ENCODE measurements around the gene THADA. TPM values are rescaled to one million over a fixed set of nuclear protein-coding genes. Genes with fewer than 3 reads are reported as not detected.
"Not testable (repeated sequence)": the region's sequence is repeated elsewhere in the genome, so short reads cannot be mapped to it uniquely, and the experiment has no call there.

The THADA gene
- total RNA-seq, 1 donor from 2014 or later = 40.4 TPM

DNA sequence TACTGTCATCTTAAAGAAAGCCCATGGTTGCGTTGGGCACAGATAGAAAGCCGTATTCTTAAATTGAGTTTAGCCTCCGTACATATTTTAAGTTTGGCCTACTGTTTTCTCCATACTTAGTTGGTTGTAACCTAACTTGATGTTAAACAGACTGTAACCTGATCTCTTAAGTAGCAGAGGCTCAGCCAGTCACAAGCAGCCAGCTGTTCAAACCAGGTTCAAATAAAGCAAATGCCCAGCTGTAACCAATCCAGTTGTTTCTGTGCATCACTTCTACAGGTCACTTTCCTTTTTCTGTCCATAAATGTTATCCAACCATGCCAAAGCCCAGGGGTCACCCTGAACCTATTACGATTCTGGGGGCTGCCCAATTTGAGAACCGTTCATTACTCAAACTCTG, 10.0 kb upstream of the THADA start:
- intact Hi-C loops (cut with micrococcal nuclease) = no loop called here

DNA sequence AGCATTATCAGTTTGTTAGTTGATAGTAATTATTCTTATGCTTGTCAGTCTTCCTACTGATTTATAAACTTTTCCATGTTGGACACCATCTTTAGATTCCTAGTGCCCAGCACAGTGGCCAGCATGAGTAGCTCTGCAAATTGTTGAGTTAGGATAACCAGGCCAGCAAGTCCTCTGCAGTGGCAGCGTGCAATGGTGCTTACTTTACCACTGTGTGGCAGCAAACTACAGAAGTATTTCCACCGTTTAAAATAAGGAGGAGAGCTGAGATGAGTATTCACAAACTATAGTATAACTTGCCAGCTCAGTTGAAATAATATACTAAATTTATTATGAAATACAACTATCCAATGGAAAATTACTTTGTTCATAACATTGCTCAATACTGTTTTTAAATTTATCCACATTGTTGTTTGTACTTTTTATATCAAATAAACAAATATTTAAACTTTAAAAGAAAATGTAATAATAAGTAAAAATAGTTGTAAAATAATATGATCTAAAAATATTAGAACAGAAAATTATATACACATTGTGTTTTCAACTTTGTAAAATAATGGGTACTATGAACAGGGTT, 9.3 kb upstream of the THADA start:
- intact Hi-C loops (cut with micrococcal nuclease) = no loop called here

DNA sequence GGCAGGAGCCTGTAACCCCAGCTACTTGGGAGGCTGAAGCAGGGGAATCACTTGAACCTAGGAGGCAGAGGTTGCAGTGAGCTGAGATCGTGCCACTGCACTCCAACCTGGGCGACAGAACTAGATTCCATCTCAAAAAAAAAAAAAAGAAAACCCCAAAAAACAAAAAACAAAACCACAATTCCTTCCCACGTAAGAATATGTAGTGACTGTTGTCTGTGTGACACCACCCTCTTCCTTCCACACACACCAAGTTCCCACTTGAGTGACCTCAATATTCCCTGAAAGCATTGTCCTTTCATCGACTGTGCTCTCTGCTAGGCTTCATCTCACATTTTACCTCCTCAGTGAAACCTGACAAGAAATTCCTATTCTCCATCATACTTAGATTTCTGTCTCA, 8.8 kb upstream of the THADA start:
- intact Hi-C loops (cut with micrococcal nuclease) = no loop called here

DNA sequence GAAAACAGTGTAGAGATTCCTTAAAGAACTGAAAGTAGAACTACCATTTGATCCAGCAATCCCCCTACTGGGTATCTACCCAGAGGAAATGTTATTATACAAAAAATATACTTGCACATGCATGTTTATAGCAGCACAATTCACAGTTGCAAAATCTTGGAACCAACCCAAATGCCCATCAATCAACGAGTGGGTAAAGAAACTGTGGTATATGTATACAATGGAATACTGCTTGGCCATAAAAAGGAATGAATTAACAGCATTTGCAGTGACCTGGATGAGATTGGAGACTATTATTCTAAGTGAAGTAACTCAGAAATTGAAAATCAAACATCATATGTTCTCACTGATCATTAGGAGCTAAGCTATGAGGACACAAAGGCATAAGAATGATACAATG, 4.8 kb upstream of the THADA start:
- intact Hi-C loops (cut with micrococcal nuclease) = not testable (repeated sequence)

DNA sequence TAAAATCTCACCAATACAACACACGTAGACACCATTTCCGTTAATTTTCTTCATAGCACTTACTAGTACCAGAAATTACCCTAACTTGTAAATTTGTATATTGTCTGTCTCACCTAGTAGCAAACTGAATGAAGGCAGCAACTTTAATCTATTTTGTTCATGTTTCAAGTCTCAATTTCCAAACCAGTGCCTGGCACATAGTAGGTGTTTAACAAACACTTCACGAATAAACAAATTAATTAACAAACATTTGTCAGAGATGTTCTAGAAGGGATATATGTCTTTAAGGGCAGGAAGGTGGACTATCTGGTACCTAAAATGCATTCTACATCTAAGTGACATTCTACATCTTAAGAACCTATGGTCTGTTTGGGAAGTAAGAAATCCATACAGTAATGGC, 963 bp downstream of the THADA start:
- intact Hi-C loops (cut with micrococcal nuclease) = no loop called here

DNA sequence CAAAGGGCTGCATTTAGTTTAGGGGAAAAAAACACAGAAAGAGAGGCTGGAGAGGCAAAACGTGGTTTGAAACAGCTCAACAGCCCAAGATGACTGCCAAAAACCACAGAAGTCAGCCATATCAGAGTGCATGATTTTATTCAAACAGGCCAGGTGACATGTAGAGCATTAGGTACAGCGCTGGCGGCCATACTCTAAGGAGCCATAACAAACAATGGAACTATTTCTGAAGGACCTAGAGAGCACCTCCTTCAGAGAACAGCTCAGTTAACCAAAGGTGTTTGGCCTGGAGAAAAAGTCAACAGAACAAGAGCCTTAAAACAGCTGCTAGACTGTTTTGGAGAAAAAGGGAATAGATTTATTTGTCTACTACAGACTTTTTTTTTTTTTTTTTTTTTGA, 2.6 kb downstream of the THADA start:
- intact Hi-C loops (cut with micrococcal nuclease) = no loop called here

DNA sequence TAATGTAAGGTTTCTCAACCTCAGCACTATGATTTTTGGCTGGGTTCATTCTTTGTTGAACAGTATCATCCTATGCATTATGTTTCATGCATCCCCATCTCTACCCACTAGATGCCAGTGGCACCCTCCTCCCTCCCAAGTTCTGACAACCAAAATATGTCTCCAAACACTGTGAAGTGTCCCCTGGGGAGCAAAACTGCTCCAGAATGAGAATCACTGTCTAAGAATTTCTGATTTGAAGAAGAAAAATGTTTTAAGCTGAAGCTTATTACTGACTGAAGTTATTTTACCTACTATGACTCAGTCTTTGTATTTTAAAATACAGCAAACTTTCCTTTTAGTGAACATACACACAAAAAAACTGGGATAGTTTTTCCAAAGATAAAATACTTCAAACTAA, 3.4 kb downstream of the THADA start:
- intact Hi-C loops (cut with micrococcal nuclease) = no loop called here

DNA sequence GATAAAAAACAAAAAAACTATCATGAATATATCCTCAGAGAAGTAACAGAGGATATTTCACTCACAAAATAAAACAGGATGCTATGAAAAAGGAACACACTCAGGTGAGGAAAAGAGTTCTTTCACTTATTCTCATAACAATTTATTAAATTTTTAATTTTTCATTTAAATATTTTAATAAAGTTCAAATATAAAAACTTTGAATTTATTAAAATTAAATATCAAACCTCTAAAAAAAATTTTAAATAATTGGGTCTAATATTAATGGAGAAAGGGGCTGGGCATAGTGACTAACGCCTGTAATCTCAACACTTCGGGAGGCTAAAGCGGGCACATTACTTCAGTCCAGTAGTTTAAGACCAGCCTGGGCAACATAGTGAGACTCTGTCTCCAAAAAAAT, 10.1 kb downstream of the THADA start:
- intact Hi-C loops (cut with micrococcal nuclease) = no loop called here

DNA sequence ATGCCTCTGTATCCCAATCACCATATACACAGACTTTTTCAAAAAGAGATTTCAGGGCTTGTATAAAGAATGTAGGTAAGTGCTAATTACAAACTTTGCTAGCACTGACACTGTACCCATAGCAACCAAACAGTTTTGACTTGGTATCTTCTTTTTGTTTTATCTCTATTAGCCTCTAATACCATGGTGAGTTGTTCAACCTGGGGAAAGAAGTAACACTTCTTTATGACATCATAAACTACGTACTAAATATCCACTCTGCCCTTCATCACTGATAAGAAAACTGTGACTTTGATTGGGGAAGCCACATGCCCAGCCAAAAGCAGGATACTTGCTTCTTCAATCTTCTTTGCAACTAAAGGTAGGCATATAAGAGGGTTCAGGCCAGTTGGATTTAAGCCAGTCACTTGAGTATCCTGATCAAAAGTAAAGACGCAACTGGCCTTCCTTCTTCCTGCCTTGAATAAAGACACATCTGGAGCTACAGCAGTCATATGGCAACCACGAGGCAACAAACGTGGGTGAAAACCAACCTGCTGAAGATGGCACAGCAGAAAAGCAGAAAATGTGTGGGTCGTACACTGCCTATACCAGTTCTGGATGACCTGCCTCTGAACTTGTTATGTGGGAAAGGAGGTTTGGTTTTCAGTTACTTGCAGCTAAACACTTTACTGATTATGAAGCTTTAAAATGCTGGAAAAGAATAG, 16.4 kb downstream of the THADA start:
- intact Hi-C loops (cut with micrococcal nuclease) = no loop called here

DNA sequence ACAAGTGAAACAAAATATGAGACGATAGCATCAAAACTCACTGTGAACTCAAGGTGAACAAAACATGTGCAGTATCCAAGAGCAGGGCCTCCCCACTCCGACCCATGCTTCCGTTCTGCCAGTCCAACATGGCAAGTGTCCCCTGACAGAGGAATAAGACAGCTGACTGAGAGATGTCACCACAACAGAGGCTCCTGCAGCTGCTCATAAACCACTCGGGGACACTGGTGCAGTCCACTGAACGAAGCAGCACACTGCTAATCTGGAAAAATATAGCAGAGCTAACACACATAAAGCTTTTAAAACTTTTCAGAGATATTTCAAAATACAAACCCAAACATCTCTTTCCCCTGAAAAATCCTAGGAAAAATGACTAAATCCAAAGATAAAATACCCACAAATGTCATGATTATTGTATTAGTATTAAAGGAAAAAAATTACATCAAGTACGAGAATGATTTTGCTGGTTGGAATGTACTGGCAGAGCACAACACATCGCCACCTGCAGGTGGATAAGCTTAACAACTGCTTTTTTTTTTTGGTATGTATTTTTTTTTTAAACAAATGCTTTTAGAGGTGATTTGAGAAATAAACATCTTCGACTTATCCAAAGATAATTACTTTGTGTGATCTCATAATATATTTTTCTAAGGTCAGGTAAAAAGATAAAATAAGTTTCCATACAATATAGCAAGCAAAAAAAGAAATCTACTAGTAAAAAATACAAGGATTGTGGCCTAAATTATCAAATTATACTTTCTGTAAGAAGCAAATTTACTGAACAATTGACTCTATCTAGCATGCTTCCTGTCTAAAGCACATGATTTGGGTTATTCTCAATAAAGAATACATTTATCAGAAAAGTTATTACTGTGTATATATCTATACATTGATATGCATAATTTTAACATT, 18.6 kb downstream of the THADA start:
- intact Hi-C loops (cut with micrococcal nuclease) = no loop called here

DNA sequence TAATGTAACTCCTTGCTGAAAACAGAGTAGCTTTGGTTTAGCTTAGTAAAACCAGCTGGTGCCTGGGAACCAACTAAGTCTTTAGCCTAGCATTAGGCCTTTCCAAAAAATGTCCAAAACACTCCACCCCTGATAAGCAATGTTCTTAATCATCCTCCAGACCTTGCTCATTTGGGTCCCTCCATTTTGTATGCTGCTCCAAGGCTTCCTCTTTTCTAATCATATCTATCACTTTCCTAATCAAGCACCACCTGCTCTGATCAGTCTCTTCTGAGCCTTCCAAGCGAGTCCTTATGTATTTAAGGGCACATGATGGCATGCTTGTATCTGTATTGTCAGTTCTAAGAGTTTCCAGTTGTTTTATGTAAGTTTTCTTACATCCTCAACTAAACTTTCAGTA, 23.6 kb downstream of the THADA start:
- intact Hi-C loops (cut with micrococcal nuclease) = no loop called here

DNA sequence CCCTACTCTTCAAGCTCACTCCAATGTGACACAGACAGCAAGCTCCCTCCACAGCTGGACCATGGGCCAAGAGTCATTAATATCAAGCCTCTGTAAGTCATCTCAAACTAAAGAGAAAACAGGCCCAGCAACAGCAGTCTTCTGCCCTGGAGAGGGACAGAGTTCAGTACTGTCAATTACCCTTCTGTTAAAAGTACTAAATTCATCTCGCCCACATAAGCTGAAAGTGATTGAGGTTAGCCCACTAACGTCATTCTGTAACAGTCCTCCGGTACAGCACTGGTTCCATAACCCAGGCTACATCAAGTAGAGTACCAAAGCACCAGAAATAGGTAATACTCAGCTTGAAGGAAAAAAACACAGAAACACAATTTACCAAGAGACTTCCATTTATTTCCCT, 25.9 kb downstream of the THADA start:
- intact Hi-C loops (cut with micrococcal nuclease) = loop anchor here (1.0 to 10.0 kb wide), 2 partner anchors 11 to 145 kb away; no protein-coding TSS in a partner anchor

DNA sequence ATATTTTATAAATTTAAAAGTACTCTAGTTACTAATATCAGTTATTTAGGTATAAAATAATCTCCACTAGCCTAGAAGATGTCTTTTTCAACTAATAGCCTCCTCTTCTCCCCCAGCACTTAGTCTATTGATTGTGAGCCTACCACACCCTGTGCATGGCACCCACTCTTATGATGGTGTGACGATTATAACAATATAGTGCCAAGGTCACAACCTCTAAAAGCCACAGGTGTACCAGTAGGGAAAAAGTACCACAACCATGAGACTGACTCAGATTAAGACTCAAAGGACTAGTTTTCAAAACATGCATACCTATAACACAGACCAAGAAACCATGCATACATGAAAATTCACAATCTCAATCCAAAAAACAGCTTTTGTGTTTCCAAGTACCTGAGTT, 27.6 kb downstream of the THADA start:
- intact Hi-C loops (cut with micrococcal nuclease) = loop anchor here (10.0 kb wide), 1 partner anchor 143 kb away; no protein-coding TSS in a partner anchor

DNA sequence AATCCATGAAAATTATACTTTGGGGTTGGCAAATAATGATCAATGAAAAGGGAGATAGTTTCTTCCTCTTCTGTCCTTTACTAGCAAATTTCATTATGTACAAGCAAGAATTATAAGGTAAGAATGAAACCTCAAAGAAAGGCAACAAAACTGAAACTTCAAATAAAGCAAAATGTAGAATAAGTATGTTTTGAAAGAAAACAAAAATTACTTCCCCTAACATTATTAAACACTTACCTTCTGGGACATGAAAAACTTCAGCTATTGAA, 29.4 kb downstream of the THADA start:
- intact Hi-C loops (cut with micrococcal nuclease) = loop anchor here (10.0 kb wide), 1 partner anchor 142 kb away; no protein-coding TSS in a partner anchor

DNA sequence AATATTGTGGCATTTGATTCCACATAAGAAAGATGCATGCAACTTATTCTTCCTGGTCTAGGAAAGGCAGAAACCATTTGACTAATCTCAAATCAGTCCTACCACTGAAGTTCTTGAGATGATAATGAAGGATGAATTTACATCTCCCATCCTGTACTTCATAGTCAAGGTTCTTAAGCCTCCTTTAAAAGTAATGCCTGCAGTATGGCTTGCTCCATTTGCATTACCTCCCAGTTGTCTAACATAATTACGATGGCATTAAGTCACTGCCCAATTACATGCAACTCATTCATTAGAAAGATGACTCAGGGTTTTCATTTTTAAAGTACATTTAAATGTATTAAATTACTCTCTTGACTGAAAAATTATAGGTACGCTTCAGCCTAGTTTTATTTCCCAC, 32.2 kb downstream of the THADA start:
- intact Hi-C loops (cut with micrococcal nuclease) = loop anchor here (10.0 kb wide), 1 partner anchor 139 kb away; no protein-coding TSS in a partner anchor

DNA sequence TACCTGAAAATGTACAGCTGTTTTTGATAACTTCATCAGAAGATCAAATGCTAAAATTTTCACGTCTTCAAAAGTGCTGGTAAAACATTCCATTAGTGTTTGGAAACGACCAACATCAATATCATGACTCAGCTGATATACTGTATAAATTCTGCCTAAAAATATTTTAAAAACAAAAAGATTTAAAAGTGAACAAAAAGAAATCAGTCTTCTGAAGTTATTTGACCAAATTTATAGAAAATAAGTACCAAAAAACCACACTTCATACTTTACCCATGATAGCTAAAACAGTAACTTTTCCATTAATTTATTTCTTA, 35.6 kb downstream of the THADA start:
- intact Hi-C loops (cut with micrococcal nuclease) = loop anchor here (10.0 kb wide), 1 partner anchor 135 kb away; no protein-coding TSS in a partner anchor

DNA sequence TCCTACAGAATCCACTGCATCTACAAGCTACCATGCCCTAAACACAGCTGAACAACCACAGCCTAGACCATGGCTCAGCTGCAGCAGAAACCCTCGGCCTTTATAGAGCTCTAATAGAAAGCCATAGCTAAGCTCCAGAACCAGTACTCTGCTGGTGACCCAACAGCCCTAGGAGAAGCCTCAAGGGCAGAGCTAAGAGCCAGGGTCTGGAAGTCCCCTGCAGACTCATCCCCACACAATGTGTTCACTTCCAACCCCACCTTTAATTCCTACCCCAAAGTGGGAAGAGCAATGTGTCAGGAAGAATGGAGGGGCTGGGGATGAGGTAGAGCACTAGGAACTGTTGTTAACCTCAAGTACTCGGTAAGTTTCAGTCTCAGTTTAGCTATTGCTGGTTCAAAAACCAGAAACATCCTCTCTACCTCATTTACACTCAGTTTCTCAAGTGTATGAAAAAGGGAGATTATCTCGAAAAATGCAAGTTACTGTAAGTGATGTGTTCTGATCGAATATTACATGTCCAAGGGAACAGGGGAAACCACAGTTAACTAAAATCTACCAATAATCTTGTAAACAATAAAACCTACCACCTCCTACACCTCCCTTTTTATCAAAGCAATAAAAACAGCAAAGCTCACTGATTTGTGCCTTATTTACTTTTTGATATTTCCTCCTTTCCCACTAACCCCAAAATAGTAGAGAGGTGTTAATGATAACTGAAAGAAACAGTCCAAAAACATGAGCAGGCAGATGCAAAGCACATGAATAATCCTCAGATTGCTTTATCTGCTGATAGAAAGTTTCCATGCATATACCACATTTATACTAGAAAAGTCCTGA, 36.2 kb downstream of the THADA start:
- intact Hi-C loops (cut with micrococcal nuclease) = loop anchor here (1.0 to 10.0 kb wide), 2 partner anchors 11 to 135 kb away; no protein-coding TSS in a partner anchor

DNA sequence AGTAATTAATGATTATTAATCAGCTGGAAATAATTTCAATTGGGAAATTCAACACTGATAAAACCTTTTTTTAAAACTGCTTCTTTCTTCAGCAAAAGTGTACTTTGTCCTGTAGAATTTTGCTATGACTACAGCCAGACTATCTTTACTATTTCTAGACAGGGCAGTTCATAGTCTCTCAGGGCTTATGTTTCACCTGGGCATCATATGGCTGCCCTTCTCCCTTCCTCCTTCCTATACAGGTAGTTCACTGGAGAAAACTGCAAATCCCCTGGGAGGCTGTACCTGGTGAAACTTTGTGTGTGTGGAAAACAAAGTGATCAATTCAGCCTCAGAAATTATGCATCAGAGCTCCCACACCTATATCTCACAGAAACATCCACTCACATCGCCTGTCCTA, 38.6 kb downstream of the THADA start:
- intact Hi-C loops (cut with micrococcal nuclease) = no loop called here

DNA sequence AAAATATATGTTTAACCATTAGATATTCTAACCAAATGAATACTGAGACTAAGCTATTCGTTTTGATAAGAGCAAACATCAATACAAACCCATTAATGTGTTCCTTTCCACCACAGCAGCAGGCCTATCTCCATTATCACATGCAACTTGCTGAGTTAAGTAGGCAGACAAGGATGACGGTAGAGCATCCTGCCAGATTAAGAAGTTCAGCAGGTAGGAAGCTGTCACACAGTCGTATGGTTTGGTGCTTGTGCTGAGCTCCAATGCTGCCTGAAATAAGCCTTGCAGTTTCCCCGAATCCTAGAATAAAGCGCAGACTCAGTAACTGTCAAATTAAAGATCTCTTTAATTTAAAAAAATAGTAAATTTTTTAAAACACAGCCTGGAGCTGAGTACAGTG, 39.6 kb downstream of the THADA start:
- intact Hi-C loops (cut with micrococcal nuclease) = no loop called here

DNA sequence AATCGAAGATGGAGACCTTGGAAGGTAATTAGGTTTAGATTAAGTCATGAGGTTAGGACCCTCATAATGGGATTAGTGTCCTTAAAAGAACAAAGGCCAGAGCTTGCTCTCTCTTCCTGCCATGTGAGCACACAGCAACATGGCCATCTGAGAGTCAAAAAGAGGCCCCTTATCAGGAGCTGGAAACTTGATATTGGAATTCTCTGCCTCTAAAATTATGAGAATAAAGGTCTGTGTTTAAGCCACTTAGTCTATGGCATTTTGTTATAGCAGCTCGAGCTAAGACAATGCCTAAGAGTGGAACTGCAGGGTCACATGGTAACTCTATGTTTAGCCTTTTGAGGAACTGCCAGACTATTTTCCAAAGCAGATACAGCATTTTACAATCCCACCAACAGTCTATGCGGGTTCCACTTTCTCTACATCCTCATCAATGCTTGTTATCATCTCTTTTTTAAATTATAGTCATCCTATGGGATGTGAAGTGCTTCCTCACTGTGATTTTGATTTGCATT, 42.4 kb downstream of the THADA start:
- intact Hi-C loops (cut with micrococcal nuclease) = no loop called here

DNA sequence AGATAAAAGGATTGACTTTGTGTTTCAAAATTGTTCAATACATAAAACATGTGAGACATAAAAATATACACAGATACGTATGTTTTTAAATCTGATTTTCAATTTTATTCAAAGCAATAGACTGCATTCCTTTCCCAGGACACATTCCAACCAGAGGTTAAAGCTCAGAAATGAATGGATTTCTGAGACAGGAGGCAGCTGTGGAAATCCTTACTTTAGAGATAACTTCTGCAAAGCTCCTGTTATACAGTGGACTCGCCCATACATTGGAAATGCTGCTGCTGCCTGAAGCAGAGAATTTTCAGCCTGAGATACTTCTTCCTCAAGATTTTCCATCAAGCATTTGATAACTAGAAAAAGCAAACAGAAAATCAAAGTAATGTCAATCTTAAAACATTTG, 43.8 kb downstream of the THADA start:
- intact Hi-C loops (cut with micrococcal nuclease) = no loop called here

Measured in T-helper 2 cell treated with Interferon-gamma antibody and Interleukin-4, amounts not matched to agents 100 ng/mL and 5 ng/mL, for 36 hours (primary cell).